NCI-H1417 treated with DMSO at 0.1 percent for 48 hours (cell line): ENCODE results near the gene CD2.

Experiments used
- DNase-seq: peaks from one replicate; lab custom pipeline; 2025; lab: John Stamatoyannopoulos, UW

The CD2 gene

DNA sequence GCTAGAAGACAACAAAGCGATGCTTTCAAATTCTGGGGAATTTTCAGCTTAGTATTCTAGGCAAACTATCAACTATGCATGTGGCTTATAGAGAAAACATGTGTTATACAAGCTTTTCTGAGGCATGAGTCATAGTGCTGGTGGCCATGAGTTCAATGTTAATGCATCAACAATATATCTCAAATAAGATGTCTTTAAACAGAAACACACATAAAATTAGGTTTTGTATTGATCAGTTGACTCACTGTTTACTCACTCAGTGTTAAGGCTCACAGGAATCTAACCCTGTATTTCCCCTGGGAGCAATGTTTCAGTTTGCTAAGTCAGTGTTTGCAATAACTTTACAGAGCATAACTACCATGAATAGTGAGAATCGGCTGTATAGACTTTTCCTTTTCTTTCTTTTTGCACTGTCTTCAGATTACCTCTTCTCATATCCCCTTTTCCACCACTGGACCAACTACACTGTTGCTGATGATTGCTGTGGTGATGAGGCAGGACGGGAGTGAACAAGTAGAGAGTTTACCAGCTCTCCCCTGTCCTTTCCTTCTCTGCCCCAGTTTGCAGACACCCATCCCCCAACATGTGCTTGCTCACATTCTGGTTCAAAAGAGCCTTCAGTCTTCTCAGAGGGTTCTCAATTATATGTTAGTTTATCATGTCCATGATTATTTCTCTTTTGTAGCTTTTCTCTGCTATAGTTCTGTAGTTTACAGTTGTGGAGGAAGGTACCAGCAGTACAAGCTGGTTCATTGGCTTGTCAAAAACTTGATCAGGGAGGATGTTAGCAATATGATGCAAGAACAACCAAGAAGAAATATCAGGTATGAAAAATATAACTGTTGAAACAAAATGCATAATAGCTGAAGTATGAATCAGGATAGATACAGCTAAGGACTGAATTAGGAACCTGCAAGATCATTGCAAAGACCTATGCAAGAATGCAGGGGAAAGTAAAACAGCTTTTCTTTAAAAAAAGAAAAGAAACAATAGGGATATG lies 23.9 kb downstream of the CD2 start:
- DNase-seq = no peak

GRCh38 chr1:116781034-116781433 lies 26.8 kb downstream of the CD2 start:
- DNase-seq = no peak

DNA sequence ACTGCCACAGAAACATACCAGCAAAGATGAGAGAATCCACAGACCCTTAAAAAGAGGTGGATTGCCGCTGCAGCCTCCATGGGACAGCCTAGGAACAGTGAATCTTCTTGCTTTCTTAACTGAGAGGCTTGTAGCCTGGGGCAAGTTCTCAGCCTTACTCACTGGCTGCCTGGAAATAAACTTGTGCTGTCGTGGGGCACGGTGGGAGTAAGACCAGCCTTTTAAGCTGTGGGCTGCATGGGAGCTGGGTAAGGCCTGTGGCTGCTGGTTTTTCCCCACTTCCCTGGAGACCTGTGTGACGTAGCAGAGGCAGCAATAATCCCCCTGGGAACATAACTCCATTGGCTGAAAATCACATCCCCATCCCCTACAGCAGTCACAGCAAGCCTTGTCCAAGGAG lies 30.8 kb downstream of the CD2 start:
- no peak for DNase-seq

DNA sequence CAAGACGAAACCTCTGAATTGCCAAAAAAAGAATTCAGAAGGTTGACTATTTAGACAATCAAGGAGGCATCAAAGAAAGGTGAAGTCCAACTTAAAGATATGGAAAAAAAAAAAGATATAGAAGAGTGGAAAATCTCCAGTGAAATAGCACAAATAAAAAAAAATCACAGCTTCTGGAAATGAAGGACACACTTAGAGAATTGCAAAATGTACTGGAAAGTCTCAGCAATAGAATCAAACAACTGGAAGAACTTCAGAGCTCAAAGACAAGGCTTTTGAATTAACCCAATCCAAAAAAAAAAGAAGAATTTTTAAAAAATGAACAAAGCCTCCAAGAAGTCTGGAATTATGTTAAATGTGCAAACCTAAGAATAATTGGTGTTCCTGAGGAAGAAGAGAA lies 31.8 kb downstream of the CD2 start:
- DNase-seq = no peak

GRCh38 chr1:116791727-116792126 lies 37.5 kb downstream of the CD2 start:
- no peak for DNase-seq

- no peak for DNase-seq
Measured at GRCh38 chr1:116793357-116793935, 39.2 kb downstream of the CD2 start.

DNA sequence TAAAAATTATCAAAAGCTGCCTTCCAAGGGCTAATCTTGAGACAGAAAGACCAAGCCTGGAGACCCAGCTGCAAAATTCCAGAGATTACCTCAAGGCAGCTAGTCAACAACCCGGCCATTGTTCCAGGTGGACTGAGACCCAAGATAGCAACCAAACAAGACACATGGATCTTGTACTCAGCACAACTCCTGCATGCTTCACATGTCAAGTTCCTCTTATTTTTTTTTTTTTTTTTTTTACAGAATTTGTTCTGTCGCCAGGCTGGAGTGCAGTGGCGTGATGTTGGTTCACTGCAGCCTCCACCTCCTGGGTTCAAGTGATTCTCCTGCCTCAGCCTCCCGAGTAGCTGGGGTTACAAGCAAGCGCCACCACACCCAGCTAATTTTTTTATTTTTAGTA lies 40.1 kb downstream of the CD2 start:
- no peak for DNase-seq

DNA sequence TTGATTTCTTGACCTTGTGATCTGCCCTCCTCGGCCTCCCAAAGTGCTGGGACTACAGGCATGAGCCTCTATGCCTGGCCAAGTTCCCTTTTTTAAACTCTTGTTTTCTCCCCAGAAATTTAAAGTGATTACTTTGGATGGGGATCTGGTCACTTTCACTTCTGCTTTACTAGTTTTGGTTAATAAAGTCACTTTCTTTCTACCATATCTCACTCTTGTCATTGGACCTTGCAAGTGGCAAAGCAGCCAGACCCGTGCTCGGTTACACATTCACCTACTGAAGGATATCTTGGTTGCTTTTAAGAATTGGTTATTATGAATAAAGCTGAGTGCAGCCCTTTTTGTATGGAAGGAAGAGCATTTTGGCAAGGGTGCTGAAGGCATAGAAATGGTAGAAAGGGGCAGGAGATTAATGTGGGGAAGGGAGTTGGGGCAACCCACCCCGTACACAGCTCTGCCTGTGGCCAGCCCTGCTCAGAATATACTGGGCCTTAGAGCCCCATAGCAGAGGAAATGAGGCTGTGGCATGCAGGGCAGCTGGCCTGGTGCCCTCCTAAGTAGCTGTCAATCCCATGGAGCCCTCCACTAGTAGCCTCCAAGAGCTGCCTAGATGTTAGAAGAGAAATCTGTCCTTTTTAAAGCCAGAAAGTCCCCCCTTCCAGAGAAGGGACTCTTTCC lies 40.7 kb downstream of the CD2 start:
- DNase-seq = no peak

- DNase-seq = no peak
Measured at GRCh38 chr1:116795482-116795829, 41.2 kb downstream of the CD2 start.

DNA sequence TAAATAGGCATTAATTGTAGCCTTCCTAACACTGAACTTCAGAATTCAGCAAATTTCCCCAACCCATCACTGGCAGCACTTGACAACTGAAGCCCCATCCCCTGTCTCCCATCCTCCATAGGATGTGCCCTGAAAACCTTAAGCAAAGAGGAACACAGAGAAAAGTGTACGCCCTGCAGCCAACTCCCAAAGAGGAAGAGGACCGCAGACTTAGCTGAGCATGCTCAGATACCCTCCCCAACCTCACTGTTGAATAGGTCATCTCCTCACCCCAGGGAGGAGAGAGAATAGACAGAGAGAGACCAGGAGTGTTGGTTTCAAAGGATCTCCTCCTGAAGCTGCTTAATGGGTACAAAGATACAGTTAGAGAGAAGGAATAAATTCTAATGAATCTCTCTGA lies 50.5 kb downstream of the CD2 start:
- DNase-seq = no peak

GRCh38 chr1:116805398-116805797 lies 51.2 kb downstream of the CD2 start:
- no peak for DNase-seq

GRCh38 chr1:116806245-116806644 lies 52.0 kb downstream of the CD2 start:
- DNase-seq = no peak

DNA sequence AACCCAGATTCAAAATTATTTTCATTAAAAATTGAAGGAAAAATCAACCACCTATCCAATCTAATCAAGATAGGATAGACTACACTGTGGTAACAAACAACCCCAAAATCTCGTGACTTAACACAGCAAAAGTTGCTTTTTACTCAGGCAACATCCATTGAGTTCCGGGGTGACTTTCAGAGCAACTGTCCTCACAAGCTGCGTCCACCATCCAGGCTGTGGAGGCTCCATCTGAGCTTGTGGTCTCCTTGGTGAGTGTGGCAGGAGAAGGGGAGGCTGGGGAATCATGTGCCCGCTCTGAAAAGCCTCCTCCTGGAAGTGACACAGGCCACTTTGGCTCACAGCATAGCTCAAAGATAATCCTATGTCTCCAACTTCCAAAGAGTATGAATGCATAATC lies 52.4 kb downstream of the CD2 start:
- no peak for DNase-seq

GRCh38 chr1:116807394-116808199 lies 53.4 kb downstream of the CD2 start:
- DNase-seq = no peak

DNA sequence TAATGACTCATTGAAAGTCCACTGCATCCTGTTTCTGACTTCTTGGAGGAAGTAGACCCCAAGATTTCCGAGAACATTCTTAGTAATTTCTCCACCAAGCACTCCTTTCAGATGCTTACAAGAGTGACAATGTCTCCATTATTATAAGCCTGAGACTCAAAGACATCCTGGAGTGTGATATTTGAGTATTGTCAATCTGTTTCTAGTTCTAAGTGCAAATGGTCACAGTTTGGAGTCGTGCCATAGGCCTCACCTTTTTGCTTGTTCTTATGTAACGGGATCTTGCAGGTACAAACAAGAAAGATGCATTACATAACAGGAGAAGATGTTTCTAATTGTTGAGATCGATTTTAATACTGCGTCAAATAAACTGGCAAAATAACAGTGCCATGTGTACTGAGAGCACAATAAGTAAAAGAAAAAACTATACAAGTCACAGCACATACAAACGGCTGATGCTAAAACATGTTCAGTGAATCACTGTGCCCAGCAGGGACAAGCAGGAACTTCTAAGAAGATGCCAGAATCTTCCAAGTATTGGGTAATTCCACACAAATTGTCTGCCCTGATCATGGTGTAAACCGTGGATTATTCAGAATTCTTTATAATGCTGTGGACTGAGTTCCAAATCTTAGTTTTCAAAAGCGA lies 54.1 kb downstream of the CD2 start:
- no peak for DNase-seq

DNA sequence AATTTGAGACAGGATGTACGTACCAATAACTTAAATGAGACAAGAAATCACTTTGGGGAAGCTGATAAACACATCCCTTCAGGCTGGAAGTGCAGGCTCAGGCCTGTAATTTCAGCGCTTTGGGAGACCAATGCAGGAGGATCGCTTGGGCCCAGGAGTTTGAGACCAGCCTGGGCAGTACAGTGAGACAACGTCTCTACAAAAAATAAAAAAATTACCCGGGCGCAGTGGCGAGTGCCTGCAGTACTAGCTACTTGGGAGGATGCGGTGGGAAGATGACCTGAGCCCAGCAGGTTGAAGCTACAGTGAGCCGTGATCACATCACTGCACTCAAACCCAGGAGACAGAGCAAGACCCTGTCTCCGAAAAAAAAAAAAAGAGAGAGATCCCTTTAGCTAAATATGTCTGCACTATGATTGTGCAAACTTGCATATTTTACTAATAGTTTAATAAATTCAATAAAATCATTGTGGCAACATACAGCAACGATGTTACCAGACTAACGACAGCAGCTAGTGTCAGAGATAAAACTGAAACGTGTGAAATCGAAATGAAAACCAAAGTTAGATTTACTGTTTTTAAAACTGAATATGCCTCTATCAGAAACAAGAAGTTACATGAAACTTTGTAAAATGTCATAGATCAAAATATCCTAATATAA lies 54.7 kb downstream of the CD2 start:
- DNase-seq = no peak

GRCh38 chr1:116811321-116811720 lies 57.1 kb downstream of the CD2 start:
- no peak for DNase-seq

DNA sequence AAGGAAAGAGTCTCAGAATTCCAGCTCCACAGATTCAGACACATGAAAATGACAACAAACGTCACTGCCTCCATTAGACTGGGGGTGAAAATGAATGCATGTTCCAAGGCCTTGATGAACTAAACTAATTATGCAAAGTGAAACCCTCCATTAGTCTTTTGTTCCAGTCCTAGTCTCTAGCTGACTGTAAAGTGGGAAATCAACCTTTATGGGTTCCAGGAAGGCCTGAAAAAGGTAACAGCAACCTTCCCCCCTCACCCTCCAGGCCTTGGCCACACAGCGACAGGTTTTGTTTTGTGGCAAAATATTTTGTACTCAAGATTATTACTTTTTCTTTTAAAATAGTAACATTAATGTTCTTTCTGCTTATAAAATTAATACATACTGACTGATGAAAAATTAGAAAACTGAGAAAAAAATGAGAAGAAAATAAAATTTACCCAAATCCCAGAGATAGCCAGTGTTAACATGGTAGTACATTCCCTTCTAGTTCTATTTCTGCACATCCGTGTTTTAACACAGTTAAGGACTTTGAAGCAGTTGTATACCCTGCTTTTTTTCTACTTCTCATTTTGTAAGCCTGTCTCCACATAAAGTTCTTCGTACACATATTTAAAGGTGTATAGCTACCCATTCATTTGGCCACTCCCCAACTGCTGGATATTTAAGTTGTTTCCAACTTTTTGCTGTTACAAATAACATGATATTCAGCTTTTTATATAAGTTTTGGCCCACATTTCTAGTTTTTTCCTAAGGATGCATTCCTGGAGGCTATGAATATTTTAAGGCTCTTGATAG lies 60.9 kb downstream of the CD2 start:
- DNase-seq = no peak

DNA sequence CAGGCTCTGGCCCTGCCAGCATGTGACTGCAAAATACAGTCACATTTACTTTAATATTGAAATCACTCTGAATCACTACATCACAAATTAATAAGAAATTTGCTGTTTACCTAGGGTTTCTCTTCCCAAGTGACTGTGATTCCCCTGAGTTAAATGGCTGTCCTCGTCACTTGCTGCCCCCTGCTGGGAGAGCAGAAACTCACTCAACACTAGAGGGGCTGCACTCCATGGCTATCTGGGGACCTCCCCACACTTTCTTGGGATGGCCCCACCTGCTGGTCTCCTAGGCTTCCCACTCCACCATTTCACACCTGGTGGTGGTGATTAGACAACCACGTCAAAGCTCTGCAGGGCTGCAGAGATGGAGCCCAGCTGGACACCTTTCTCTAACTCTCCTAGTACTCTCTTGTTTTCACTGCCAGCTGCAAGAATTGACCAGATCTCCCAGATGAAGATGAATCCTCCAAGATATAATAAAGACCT lies 63.4 kb downstream of the CD2 start:
- DNase-seq = no peak
